ENCODE results near the gene IQCC.

Gene IQCC

DNA sequence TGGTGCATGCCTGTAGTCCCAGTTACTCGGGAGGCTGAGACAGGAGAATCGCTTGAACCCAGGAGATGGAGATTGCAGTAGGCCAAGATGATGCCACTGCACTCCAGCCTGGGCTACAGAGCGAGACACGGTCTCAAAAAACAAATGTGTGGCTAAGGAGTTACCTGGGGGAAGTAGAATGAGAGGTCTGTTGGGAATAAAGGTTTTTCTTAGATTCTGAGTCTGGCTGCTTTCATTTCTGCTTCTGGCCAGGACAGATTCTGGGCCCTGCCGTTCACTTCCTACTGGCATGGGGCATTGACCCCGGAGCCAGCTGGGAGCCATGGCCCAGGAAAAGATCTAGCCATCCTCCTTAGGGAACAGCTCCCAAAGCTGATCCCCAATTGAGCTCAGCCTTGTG, 3.0 kb downstream of the IQCC start:
- 97% methylated on average over 6 of the region's 6 CpGs for WGBS
- Histone ChIP-seq H2BK15ac (ENCODE audit: low read depth, poor library complexity, severe bottlenecking) (no peak overlapping the region), H3K36me3 (ENCODE audit: control insufficient read depth in 1 of 2, insufficient read depth in 2 of 2, low read depth in 1 of 2, low read length in 2 of 2) (peaks cover 12 to 29% of the 10 kb centered on the region in 2 experiments)

DNA sequence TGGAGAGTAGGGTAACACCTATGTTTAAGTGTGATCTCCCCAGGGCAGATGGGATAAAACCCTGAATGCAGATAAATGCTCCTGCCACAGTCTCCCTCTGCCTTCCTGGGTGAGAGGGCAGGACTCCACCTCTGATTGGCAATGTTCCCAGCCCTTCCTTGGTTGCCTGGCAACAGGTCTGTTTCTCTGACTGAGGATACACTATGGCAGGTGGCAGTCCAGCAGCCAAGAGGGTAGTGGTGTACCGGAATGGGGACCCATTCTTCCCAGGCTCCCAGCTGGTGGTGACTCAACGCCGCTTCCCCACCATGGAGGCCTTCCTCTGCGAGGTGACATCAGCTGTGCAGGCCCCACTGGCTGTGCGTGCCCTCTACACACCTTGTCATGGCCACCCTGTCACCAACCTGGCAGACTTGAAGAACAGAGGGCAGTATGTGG, 3.4 kb downstream of the IQCC start, which contains the start of gene DCDC2B:
DCDC2B (plus strand) TSS at position 199 of the 438 bp plus-strand sequence; CDS start at position 204, 5 bp downstream.
- H4K8ac ChIP-seq (ENCODE audit: low read length): no peak within 1 kb of the TSS

More for the DNA sequence above, 3.0 kb downstream of the IQCC start:
- Histone ChIP-seq H3K4ac (ENCODE audit: low read depth in 1 of 2, low read length in 2 of 2) (no peak overlapping the region), H4K91ac (ENCODE audit: low read length) (no peak overlapping the region), H3K14ac (ENCODE audit: low read length in 2 of 2) (no peak overlapping the region), H2BK12ac (ENCODE audit: low read length in 2 of 2) (no peak overlapping the region), H3K4me2 (ENCODE audit: low read length, poor library complexity, severe bottlenecking) (no peak overlapping the region), H2AK5ac (ENCODE audit: low read length, severe bottlenecking) (no peak overlapping the region), H3K4me1 (ENCODE audit: control insufficient read depth, insufficient read depth, low read depth, low read length) (peaks cover 22% of the 10 kb centered on the region), H2BK120ac (ENCODE audit: low read depth, low read length) (no peak overlapping the region), H3K9me3 (ENCODE audit: control insufficient read depth, low read length) (no peaks in the 10 kb centered on the region), H3K79me1 (replicated peaks; ENCODE audit: low read length, poor library complexity, severe bottlenecking) (peaks cover 11% of the 10 kb centered on the region), H3K18ac (ENCODE audit: low read depth in 1 of 2, low read length in 2 of 2) (no peak overlapping the region), H3K4me3 (ENCODE audit: insufficient read depth in 1 of 2, low read depth in 1 of 2, low read length in 2 of 2) (no peak overlapping the region), H3K27me3 (ENCODE audit: control insufficient read depth in 1 of 2, insufficient read depth in 1 of 2, low read length in 2 of 2) (no peaks in the 10 kb centered on the region), H3K27ac (ENCODE audit: low read length, poor library complexity, severe bottlenecking) (no peak overlapping the region), H3K9ac (ENCODE audit: low read length) (no peak overlapping the region), H2BK5ac (ENCODE audit: low read depth, low read length, poor library complexity, severe bottlenecking) (no peak overlapping the region), H4K8ac (ENCODE audit: low read length) (no peak overlapping the region), H2AFZ (ENCODE audit: low read depth, low read length) (no peak overlapping the region), H3K23ac (ENCODE audit: low read length in 2 of 2) (no peak overlapping the region)
- no peak for DNase-seq

DNA sequence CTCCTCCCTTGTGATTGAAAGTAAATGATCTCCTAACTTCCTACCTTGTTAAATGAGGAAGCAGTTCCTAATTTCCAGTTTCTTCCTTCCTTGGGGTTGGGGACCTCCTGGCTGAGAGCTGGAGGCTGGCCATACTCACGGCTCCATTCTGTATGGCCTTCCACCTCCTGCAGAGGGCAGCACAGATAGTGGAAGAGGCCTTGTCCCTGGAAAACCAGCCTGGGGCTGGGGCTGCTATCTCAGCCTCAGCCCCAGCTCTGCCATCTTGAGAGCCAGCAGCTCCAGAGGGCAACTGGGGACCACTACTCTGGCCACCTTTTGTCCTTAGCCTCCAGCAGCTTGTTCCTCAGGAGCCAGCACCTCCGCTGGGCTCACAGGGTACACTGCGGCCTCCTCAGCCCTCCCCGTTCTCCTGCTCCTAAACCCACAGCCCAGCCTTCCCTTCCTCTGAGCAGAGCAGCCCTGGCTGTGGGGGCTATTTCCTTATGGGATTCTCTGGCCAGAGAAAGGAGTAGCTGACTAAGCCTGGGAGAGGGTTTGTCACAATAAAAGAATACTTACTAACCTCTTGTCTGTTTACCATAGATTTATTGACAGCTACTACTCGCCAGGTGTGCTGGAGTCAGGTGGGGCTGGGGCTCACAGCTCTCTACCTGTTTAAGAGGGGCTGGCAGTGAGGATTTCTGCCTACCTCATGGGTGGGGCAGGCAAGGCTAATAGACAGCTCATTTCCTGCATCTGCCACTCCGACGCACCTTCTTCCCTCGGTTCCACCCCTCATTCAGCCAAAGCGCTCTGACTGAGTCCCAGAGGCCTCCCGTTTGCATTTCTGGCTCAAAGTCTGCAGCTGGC, 10.4 kb downstream of the IQCC start:
- Histone ChIP-seq H3K4me1 (ENCODE audit: control insufficient read depth, insufficient read depth, low read depth, low read length) (peaks cover 5% of the 10 kb centered on the region), H3K4ac (ENCODE audit: low read depth in 1 of 2, low read length in 2 of 2) (no peak overlapping the region), H3K14ac (ENCODE audit: low read length in 2 of 2) (no peak overlapping the region), H3K9ac (ENCODE audit: low read length) (peak overlapping the region; percentile 29), H3K4me2 (ENCODE audit: low read length, poor library complexity, severe bottlenecking) (no peak overlapping the region), H3K79me1 (replicated peaks; ENCODE audit: low read length, poor library complexity, severe bottlenecking) (peaks cover 26% of the 10 kb centered on the region), H3K36me3 (ENCODE audit: control insufficient read depth in 1 of 2, insufficient read depth in 2 of 2, low read depth in 1 of 2, low read length in 2 of 2) (peaks cover 50 to 56% of the 10 kb centered on the region in 2 experiments), H2AFZ (ENCODE audit: low read depth, low read length) (no peak overlapping the region), H4K8ac (ENCODE audit: low read length) (peak overlapping the region; percentile 52), H3K27ac (ENCODE audit: low read length, poor library complexity, severe bottlenecking) (no peak overlapping the region), H3K9me3 (ENCODE audit: control insufficient read depth, low read length) (no peaks in the 10 kb centered on the region), H3K18ac (ENCODE audit: low read depth in 1 of 2, low read length in 2 of 2) (no peak overlapping the region), H2AK5ac (ENCODE audit: low read length, severe bottlenecking) (no peak overlapping the region), H3K27me3 (ENCODE audit: control insufficient read depth in 1 of 2, insufficient read depth in 1 of 2, low read length in 2 of 2) (no peaks in the 10 kb centered on the region), H4K91ac (ENCODE audit: low read length) (no peak overlapping the region), H3K23ac (ENCODE audit: low read length in 2 of 2) (no peak overlapping the region), H2BK5ac (ENCODE audit: low read depth, low read length, poor library complexity, severe bottlenecking) (no peak overlapping the region), H2BK120ac (ENCODE audit: low read depth, low read length) (no peak overlapping the region), H2BK15ac (ENCODE audit: low read depth, poor library complexity, severe bottlenecking) (no peak overlapping the region), H2BK12ac (ENCODE audit: low read length in 2 of 2) (no peak overlapping the region), H3K4me3 (ENCODE audit: insufficient read depth in 1 of 2, low read depth in 1 of 2, low read length in 2 of 2) (no peak overlapping the region)
- peak; percentile 76 for DNase-seq
- WGBS: 84% methylated on average over 7 of the region's 10 CpGs

More for the DNA sequence above, 3.4 kb downstream of the IQCC start, which contains the start of gene DCDC2B:
- Histone ChIP-seq H3K4me3 (ENCODE audit: insufficient read depth in 1 of 2, low read depth in 1 of 2, low read length in 2 of 2) (no peak within 1 kb of the TSS), H3K36me3 (ENCODE audit: control insufficient read depth in 1 of 2, insufficient read depth in 2 of 2, low read depth in 1 of 2, low read length in 2 of 2) (peaks cover 12 to 27% of the 10 kb centered on the region in 2 experiments), H3K4ac (ENCODE audit: low read depth in 1 of 2, low read length in 2 of 2) (no peak within 1 kb of the TSS), H3K14ac (ENCODE audit: low read length in 2 of 2) (no peak within 1 kb of the TSS), H3K27me3 (ENCODE audit: control insufficient read depth in 1 of 2, insufficient read depth in 1 of 2, low read length in 2 of 2) (no peaks in the 10 kb centered on the region), H2BK12ac (ENCODE audit: low read length in 2 of 2) (peak within 1 kb of the TSS in 1 of 2 experiments; percentile 51), H2AFZ (ENCODE audit: low read depth, low read length) (no peak within 1 kb of the TSS), H2BK120ac (ENCODE audit: low read depth, low read length) (no peak within 1 kb of the TSS), H3K23ac (ENCODE audit: low read length in 2 of 2) (no peak within 1 kb of the TSS), H3K27ac (ENCODE audit: low read length, poor library complexity, severe bottlenecking) (no peak within 1 kb of the TSS), H2BK5ac (ENCODE audit: low read depth, low read length, poor library complexity, severe bottlenecking) (no peak within 1 kb of the TSS), H3K9ac (ENCODE audit: low read length) (no peak within 1 kb of the TSS), H3K4me1 (ENCODE audit: control insufficient read depth, insufficient read depth, low read depth, low read length) (peaks cover 22% of the 10 kb centered on the region), H4K91ac (ENCODE audit: low read length) (peak within 1 kb of the TSS; percentile 37), H2BK15ac (ENCODE audit: low read depth, poor library complexity, severe bottlenecking) (no peak within 1 kb of the TSS), H3K9me3 (ENCODE audit: control insufficient read depth, low read length) (no peaks in the 10 kb centered on the region), H3K4me2 (ENCODE audit: low read length, poor library complexity, severe bottlenecking) (no peak within 1 kb of the TSS), H3K79me1 (replicated peaks; ENCODE audit: low read length, poor library complexity, severe bottlenecking) (peaks cover 9% of the 10 kb centered on the region), H3K18ac (ENCODE audit: low read depth in 1 of 2, low read length in 2 of 2) (no peak within 1 kb of the TSS), H2AK5ac (ENCODE audit: low read length, severe bottlenecking) (no peak within 1 kb of the TSS)
- WGBS: 88% methylated on average over 5 of the region's 5 CpGs
- DNase-seq: peak; percentile 65

DNA sequence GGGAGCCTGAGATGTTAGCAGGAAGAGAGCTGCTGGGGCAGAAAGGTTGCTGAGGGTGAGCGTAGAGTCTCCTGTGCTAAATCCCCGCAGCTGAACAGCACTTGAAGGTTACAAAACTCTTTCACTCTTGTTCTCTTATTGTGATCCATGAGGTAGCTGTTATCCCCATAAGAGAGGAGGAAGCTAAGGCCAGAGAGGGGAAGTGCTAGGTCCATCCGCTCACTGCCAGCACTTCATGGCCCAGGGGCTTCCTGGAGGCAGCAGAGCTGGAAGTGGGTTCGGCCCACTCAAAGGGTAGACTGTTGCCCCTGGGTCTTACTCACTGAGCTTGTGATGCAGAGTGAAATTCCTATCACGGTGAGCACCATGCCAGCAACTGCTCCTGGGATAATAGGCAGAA, 11.1 kb downstream of the IQCC start:
- Histone ChIP-seq H3K9ac (ENCODE audit: low read length) (peak overlapping the region; percentile 29), H2AK5ac (ENCODE audit: low read length, severe bottlenecking) (no peak overlapping the region), H3K4me2 (ENCODE audit: low read length, poor library complexity, severe bottlenecking) (no peak overlapping the region), H3K9me3 (ENCODE audit: control insufficient read depth, low read length) (no peaks in the 10 kb centered on the region), H3K4me3 (ENCODE audit: insufficient read depth in 1 of 2, low read depth in 1 of 2, low read length in 2 of 2) (no peak overlapping the region), H2BK120ac (ENCODE audit: low read depth, low read length) (no peak overlapping the region), H3K4ac (ENCODE audit: low read depth in 1 of 2, low read length in 2 of 2) (no peak overlapping the region), H3K36me3 (ENCODE audit: control insufficient read depth in 1 of 2, insufficient read depth in 2 of 2, low read depth in 1 of 2, low read length in 2 of 2) (peaks cover 49 to 57% of the 10 kb centered on the region in 2 experiments), H2BK15ac (ENCODE audit: low read depth, poor library complexity, severe bottlenecking) (no peak overlapping the region), H3K23ac (ENCODE audit: low read length in 2 of 2) (no peak overlapping the region), H4K8ac (ENCODE audit: low read length) (no peak overlapping the region), H4K91ac (ENCODE audit: low read length) (no peak overlapping the region), H3K4me1 (ENCODE audit: control insufficient read depth, insufficient read depth, low read depth, low read length) (peaks cover 10% of the 10 kb centered on the region), H2AFZ (ENCODE audit: low read depth, low read length) (no peak overlapping the region), H2BK5ac (ENCODE audit: low read depth, low read length, poor library complexity, severe bottlenecking) (no peak overlapping the region), H2BK12ac (ENCODE audit: low read length in 2 of 2) (no peak overlapping the region), H3K79me1 (replicated peaks; ENCODE audit: low read length, poor library complexity, severe bottlenecking) (peaks cover 28% of the 10 kb centered on the region), H3K14ac (ENCODE audit: low read length in 2 of 2) (no peak overlapping the region), H3K27ac (ENCODE audit: low read length, poor library complexity, severe bottlenecking) (no peak overlapping the region), H3K27me3 (ENCODE audit: control insufficient read depth in 1 of 2, insufficient read depth in 1 of 2, low read length in 2 of 2) (no peaks in the 10 kb centered on the region), H3K18ac (ENCODE audit: low read depth in 1 of 2, low read length in 2 of 2) (no peak overlapping the region)
- 98% methylated on average over 4 of the region's 5 CpGs for WGBS
- no peak for DNase-seq

Data from mesenchymal stem cell (in vitro differentiated cells and primary cell).